Activated gamma-delta T cell (primary cell): ENCODE results near the gene NUP153.

Experiments used
- DNase-seq: peaks from one replicate; lab custom pipeline; 2025; lab: John Stamatoyannopoulos, UW

NUP153 gene

GRCh38 chr6:17662585-17662984 is 44.1 kb downstream of the NUP153 start:
- DNase-seq, result no peak

- DNase-seq, result no peak
Measured at GRCh38 chr6:17656644-17657043, 50.1 kb downstream of the NUP153 start.

- no peak for DNase-seq
Measured at GRCh38 chr6:17656092-17656491, 50.6 kb downstream of the NUP153 start.

- no peak for DNase-seq
Measured at GRCh38 chr6:17653198-17653882, 53.4 kb downstream of the NUP153 start.

GRCh38 chr6:17650656-17651309 is 55.9 kb downstream of the NUP153 start:
- no peak for DNase-seq

- DNase-seq, result no peak
Measured at GRCh38 chr6:17648745-17649144, 58.0 kb downstream of the NUP153 start.

GRCh38 chr6:17640477-17640917 is 66.2 kb downstream of the NUP153 start:
- DNase-seq, result no peak

- DNase-seq, result no peak
Measured at GRCh38 chr6:17638212-17638715, 68.5 kb downstream of the NUP153 start.

- no peak for DNase-seq
Measured at GRCh38 chr6:17635568-17635967, 71.2 kb downstream of the NUP153 start.

- DNase-seq, result no peak
Measured at GRCh38 chr6:17633465-17634188, 73.1 kb downstream of the NUP153 start.

GRCh38 chr6:17632934-17633333 is 73.8 kb downstream of the NUP153 start:
- DNase-seq, result no peak

- DNase-seq, result no peak
Measured at GRCh38 chr6:17630511-17631073, 76.1 kb downstream of the NUP153 start.

- DNase-seq, result no peak
Measured at GRCh38 chr6:17629824-17630510, 76.8 kb downstream of the NUP153 start.

GRCh38 chr6:17628873-17629272 is 77.9 kb downstream of the NUP153 start:
- no peak for DNase-seq

- no peak for DNase-seq
Measured at GRCh38 chr6:17624396-17624795, 82.3 kb downstream of the NUP153 start.

GRCh38 chr6:17622144-17622543 is 84.6 kb downstream of the NUP153 start:
- DNase-seq, result no peak

GRCh38 chr6:17621003-17621402 is 85.7 kb downstream of the NUP153 start:
- DNase-seq, result no peak

- DNase-seq, result no peak
Measured at GRCh38 chr6:17615794-17616193, 90.9 kb downstream of the NUP153 start.

GRCh38 chr6:17612048-17612447 is 94.7 kb downstream of the NUP153 start:
- DNase-seq, result no peak

- DNase-seq, result no peak
Measured at GRCh38 chr6:17610835-17611234, 95.9 kb downstream of the NUP153 start.

GRCh38 chr6:17606606-17607005 is 100.1 kb downstream of the NUP153 start:
- no peak for DNase-seq

- no peak for DNase-seq
Measured at GRCh38 chr6:17602888-17603287, 103.8 kb downstream of the NUP153 start.
